Testis (tissue), 2 donors: ENCODE measurements around the gene RIC1.

Source experiments
- POLR2A ChIP-seq: fragments of 450-650 bp; IDR thresholded peaks from one replicate; pipeline ENCODE4 v1.6.1; 2017; ENCODE audit warnings: antibody characterized with exemption, mild to moderate bottlenecking, moderate library complexity
- TF ChIP-seq, protein P1 (sequence below), 3 experiments: fragments of 450-650 bp in 2 of 3; fragments of 200-600 bp in 1 of 3; sonication (generic) in 1 of 3; IDR thresholded peaks; one replicate each; pipeline ENCODE4 v1.5.1; 2016 to 2019; ENCODE audit warnings: antibody characterized with exemption in 3 of 3, mild to moderate bottlenecking in 2 of 3, moderate library complexity in 1 of 3

GRCh38 chr9:5651246-5651645 lies 22.3 kb downstream of the RIC1 start:
- TF ChIP-seq, protein P1, sequence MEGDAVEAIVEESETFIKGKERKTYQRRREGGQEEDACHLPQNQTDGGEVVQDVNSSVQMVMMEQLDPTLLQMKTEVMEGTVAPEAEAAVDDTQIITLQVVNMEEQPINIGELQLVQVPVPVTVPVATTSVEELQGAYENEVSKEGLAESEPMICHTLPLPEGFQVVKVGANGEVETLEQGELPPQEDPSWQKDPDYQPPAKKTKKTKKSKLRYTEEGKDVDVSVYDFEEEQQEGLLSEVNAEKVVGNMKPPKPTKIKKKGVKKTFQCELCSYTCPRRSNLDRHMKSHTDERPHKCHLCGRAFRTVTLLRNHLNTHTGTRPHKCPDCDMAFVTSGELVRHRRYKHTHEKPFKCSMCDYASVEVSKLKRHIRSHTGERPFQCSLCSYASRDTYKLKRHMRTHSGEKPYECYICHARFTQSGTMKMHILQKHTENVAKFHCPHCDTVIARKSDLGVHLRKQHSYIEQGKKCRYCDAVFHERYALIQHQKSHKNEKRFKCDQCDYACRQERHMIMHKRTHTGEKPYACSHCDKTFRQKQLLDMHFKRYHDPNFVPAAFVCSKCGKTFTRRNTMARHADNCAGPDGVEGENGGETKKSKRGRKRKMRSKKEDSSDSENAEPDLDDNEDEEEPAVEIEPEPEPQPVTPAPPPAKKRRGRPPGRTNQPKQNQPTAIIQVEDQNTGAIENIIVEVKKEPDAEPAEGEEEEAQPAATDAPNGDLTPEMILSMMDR (IDR thresholded peaks at IDR 0.05): no peak
- TF ChIP-seq POLR2A: no peak
